ENCODE results near the gene NTSR1. TPM values are rescaled to one million over a fixed set of nuclear protein-coding genes. Genes with fewer than 3 reads are reported as not detected.

NTSR1 gene
- polyA plus RNA-seq, 1 experiment: 0.09 TPM

DNA sequence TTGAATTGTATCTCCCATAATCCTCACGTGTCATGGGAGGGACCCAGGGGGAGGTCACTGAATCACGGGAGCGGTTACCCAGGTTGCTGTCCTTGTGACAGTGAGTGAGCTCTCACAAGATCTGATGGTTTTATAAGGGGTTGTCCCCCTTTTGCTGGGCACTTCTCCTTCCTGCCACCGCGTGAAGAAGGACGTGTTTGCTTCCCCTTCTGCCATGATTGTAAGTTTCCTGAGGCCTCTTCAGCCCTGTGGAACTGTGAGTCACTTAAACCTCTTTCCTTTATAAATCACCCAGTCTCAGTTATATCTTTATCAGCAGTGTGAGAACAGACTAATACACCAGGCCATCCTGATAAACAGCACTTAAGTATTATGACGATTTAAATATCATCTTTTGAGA lies 78.7 kb downstream of the NTSR1 start:
- no peak for DNase-seq (ENCODE audit: low read depth, low spot score)
- Histone ChIP-seq H3K27ac (ENCODE audit: low read depth, low read length) (no peak overlapping the region), H3K4me3 (ENCODE audit: low read depth, low read length) (no peak overlapping the region), H3K27me3 (ENCODE audit: control insufficient read depth, insufficient read depth, low read length) (peaks cover 20% of the 10 kb centered on the region), H3K9me3 (ENCODE audit: control insufficient read depth, insufficient read depth, low read length) (no peaks in the 10 kb centered on the region; the same call in 1 of the 2 replicates)
- TF ChIP-seq, protein P1, sequence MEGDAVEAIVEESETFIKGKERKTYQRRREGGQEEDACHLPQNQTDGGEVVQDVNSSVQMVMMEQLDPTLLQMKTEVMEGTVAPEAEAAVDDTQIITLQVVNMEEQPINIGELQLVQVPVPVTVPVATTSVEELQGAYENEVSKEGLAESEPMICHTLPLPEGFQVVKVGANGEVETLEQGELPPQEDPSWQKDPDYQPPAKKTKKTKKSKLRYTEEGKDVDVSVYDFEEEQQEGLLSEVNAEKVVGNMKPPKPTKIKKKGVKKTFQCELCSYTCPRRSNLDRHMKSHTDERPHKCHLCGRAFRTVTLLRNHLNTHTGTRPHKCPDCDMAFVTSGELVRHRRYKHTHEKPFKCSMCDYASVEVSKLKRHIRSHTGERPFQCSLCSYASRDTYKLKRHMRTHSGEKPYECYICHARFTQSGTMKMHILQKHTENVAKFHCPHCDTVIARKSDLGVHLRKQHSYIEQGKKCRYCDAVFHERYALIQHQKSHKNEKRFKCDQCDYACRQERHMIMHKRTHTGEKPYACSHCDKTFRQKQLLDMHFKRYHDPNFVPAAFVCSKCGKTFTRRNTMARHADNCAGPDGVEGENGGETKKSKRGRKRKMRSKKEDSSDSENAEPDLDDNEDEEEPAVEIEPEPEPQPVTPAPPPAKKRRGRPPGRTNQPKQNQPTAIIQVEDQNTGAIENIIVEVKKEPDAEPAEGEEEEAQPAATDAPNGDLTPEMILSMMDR (IDR thresholded peaks at IDR 0.05; ENCODE audit: low read depth, low read length): no peak
- CTCF ChIA-PET: interaction anchor here (1.3 kb wide), 1 partner anchor 120 kb away, joined by 4 read pairs; no protein-coding TSS in a partner anchor
- POLR2A ChIA-PET: no interaction called here

DNA sequence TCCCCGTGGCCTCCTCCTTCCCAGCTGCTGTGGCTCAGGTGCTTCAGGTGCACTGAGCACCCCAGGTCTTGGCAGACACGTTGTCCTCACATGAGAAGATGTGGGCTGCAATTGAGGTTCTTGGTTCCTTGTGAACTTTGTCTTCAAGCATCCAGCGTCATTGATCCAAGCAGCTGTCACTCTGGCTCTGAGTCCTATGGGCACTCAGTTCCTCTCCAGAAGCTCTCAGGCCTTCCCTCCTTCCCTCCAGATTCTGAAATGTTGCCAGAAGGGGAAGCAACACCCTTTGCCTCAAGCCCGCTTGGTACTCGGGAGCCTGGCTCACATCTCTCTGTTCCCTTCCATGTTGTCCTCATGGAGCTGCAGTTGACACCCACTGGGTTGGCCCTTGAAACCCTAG lies 79.2 kb downstream of the NTSR1 start:
- no peak overlapping the region for H3K27ac ChIP-seq (ENCODE audit: low read depth, low read length)
- H3K9me3 ChIP-seq (ENCODE audit: control insufficient read depth, insufficient read depth, low read length): no peaks in the 10 kb centered on the region; the same call in 1 of the 2 replicates
- no peak overlapping the region for H3K4me3 ChIP-seq (ENCODE audit: low read depth, low read length)
- no peak for DNase-seq (ENCODE audit: low read depth, low spot score)
- TF ChIP-seq, protein P1 (IDR thresholded peaks at IDR 0.05; ENCODE audit: low read depth, low read length): no peak
- POLR2A ChIA-PET: no interaction called here
- H3K27me3 ChIP-seq (ENCODE audit: control insufficient read depth, insufficient read depth, low read length): peaks cover 16% of the 10 kb centered on the region
- CTCF ChIA-PET: no interaction called here

DNA sequence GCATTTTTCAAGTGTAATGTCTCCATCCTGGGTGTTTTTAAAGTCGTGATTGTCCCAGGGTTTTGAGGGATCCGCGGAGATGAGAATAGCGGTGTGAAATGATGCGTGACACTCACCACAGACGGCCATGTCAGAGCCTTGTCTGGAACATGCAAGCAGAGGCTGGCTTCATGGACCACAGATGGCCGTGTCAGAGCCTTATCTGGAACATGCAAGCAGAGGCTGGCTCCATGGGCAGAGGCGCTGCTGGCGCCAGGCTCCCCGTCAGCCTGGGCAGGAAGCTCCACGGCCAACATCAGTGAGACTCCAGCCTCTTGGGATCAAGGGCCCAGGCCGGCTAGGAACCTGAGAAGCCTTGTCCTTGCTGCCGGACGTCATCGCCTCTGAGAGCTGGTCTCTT lies 80.0 kb downstream of the NTSR1 start:
- H3K27me3 ChIP-seq (ENCODE audit: control insufficient read depth, insufficient read depth, low read length): peaks cover 14% of the 10 kb centered on the region
- no peak overlapping the region for H3K4me3 ChIP-seq (ENCODE audit: low read depth, low read length)
- no peaks in the 10 kb centered on the region; the same call in 1 of the 2 replicates for H3K9me3 ChIP-seq (ENCODE audit: control insufficient read depth, insufficient read depth, low read length)
- POLR2A ChIA-PET: no interaction called here
- TF ChIP-seq, protein P1 (IDR thresholded peaks at IDR 0.05; ENCODE audit: low read depth, low read length): no peak
- CTCF ChIA-PET: interaction anchor here (0.7 to 4.3 kb wide), 2 partner anchors 83 to 121 kb away, joined by 3 to 81 read pairs; no protein-coding TSS in a partner anchor
- H3K27ac ChIP-seq (ENCODE audit: low read depth, low read length): no peak overlapping the region
- no peak for DNase-seq (ENCODE audit: low read depth, low spot score)

DNA sequence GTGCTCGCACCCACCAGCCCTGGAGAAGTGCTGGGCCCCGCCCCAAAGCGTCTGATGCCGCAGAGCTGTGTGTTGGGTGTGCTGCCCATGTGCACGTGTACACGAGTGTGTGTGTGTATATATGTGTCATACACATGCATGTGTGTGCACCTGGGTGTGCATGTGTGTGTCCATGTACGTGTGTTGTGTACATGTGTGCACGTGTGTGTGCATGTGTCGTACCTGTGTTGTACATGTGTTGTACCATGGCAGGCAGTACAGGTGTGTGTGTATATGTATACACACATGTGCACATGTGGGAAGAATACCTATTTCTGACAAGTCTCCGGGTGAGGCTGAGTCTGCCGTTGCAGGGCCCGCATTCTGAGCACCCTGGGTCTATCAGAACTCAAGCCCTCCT lies 81.4 kb downstream of the NTSR1 start:
- POLR2A ChIA-PET: interaction anchor here (0.8 kb wide), 1 partner anchor 16 kb away, joined by 4 read pairs; no protein-coding TSS in a partner anchor
- H3K27me3 ChIP-seq (ENCODE audit: control insufficient read depth, insufficient read depth, low read length): peaks cover 12% of the 10 kb centered on the region
- H3K9me3 ChIP-seq (ENCODE audit: control insufficient read depth, insufficient read depth, low read length): no peaks in the 10 kb centered on the region; the same call in 1 of the 2 replicates
- DNase-seq (ENCODE audit: low read depth, low spot score): no peak
- no peak overlapping the region for H3K27ac ChIP-seq (ENCODE audit: low read depth, low read length)
- CTCF ChIA-PET: interaction anchor here (1.1 to 4.3 kb wide), 3 partner anchors 8 to 122 kb away, joined by 3 to 81 read pairs (median 10); no protein-coding TSS in a partner anchor
- TF ChIP-seq, protein P1 (IDR thresholded peaks at IDR 0.05; ENCODE audit: low read depth, low read length): no peak
- no peak overlapping the region for H3K4me3 ChIP-seq (ENCODE audit: low read depth, low read length)

DNA sequence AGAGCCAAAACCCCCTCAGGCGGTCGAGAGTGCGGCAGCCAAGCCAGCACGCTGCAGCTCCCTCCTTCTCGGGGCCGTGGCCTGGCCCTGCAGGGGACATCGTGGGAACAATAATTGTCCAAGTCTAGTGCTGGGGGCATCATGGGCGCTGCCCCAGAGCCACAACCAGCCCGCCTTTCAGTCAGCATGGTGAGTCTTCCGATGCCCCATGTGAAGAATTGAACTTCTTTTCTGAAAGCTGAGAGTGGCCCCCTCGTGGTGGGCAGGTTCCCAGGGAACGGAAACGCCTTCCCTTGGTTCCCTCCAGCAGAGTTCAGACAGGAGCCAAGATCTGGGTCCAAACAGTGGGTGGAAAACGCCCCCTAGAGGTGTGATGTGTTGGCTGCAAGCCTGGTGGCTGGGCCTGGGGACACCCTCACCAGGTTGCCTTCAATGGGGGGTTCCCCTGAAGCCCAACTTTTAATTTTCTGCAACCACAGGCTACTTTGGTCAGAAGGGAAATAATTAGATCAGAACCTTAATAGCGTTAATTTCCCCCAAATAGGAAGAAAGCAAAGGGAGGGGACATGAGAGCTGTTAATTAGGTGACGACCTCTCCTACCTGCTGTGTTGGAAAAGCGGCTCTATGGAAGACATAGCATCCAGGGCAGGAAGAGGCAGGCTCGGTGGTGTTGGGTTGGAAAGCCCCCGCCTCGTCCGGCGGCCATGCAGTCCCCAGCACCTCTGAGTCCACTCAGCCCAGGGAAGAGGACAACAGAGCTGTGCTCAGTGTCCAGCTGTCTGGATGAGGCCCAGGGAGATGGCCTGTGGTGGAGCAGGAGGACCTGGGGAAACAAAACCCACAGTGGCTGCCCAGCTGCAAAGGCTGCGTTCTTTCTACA lies 82.9 kb downstream of the NTSR1 start:
- DNase-seq (ENCODE audit: low read depth, low spot score): peak; percentile 74
- Histone ChIP-seq H3K4me3 (ENCODE audit: low read depth, low read length) (no peak overlapping the region), H3K9me3 (ENCODE audit: control insufficient read depth, insufficient read depth, low read length) (no peaks in the 10 kb centered on the region; the same call in 1 of the 2 replicates), H3K27me3 (ENCODE audit: control insufficient read depth, insufficient read depth, low read length) (peaks cover 8% of the 10 kb centered on the region), H3K27ac (ENCODE audit: low read depth, low read length) (peak overlapping the region; percentile 31)
- CTCF ChIA-PET: interaction anchor here (0.6 to 4.3 kb wide), 23 partner anchors 9 to 382 kb away, joined by 3 to 81 read pairs (median 4); no protein-coding TSS in a partner anchor
- POLR2A ChIA-PET: interaction anchor here (1.1 kb wide), 1 partner anchor 51 kb away, joined by 3 read pairs; no protein-coding TSS in a partner anchor
- TF ChIP-seq, protein P1 (IDR thresholded peaks at IDR 0.05; ENCODE audit: low read depth, low read length): peak; percentile 98

All from AG04450 (cell line).